ENCODE data around the gene INTS4.
"Not testable (repeated sequence)": the region's sequence is repeated elsewhere in the genome, so short reads cannot be mapped to it uniquely, and the experiment has no call there.

INTS4 gene

DNA sequence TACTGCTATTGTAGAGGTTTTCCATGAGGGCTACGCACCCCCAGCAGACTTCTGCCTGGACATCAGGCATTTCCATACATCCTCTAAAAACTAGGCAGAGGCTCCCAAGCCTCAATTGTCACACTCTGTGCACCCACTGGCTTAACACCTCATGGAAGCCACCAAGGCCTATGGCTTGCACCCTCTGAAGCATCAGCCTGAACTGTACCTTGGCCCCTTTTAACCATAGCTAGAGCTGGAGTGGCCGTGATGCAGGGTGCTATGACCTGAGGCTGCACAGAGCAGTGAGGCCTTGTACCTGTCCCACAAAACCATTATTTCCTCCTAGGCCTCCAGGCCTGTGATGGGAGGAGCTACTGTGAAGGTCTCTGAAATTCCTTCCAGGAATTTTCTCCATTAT, 139.6 kb downstream of the INTS4 start:
- H3K36me3 ChIP-seq (ENCODE audit: low read depth), result 0 out of 2 replicates have a peak, but pooled peaks cover 3% of the 10 kb centered on the region
- DNase-seq (ENCODE audit: low spot score), result no peak
- H3K4me3 ChIP-seq (ENCODE audit: severe bottlenecking), result no peak overlapping the region
- no peaks in the 10 kb centered on the region for H3K4me1 ChIP-seq (ENCODE audit: insufficient read depth, poor library complexity, severe bottlenecking)
- no peak overlapping the region for H3K27ac ChIP-seq (ENCODE audit: poor library complexity, severe bottlenecking)
- TF ChIP-seq, protein P1, sequence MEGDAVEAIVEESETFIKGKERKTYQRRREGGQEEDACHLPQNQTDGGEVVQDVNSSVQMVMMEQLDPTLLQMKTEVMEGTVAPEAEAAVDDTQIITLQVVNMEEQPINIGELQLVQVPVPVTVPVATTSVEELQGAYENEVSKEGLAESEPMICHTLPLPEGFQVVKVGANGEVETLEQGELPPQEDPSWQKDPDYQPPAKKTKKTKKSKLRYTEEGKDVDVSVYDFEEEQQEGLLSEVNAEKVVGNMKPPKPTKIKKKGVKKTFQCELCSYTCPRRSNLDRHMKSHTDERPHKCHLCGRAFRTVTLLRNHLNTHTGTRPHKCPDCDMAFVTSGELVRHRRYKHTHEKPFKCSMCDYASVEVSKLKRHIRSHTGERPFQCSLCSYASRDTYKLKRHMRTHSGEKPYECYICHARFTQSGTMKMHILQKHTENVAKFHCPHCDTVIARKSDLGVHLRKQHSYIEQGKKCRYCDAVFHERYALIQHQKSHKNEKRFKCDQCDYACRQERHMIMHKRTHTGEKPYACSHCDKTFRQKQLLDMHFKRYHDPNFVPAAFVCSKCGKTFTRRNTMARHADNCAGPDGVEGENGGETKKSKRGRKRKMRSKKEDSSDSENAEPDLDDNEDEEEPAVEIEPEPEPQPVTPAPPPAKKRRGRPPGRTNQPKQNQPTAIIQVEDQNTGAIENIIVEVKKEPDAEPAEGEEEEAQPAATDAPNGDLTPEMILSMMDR (IDR thresholded peaks at IDR 0.05; ENCODE audit: poor library complexity, severe bottlenecking), result no peak
- ATAC-seq (ENCODE audit: low read depth), result no peak
- no peaks in the 10 kb centered on the region for H3K27me3 ChIP-seq (ENCODE audit: insufficient read depth, poor library complexity, severe bottlenecking)
- H3K9me3 ChIP-seq (ENCODE audit: severe bottlenecking), result peaks cover 10% of the 10 kb centered on the region

GRCh38 chr11:77851503-77851902, 143.0 kb downstream of the INTS4 start:
- no peak overlapping the region for H3K27ac ChIP-seq (ENCODE audit: poor library complexity, severe bottlenecking)
- no peaks in the 10 kb centered on the region for H3K4me1 ChIP-seq (ENCODE audit: insufficient read depth, poor library complexity, severe bottlenecking)
- H3K4me3 ChIP-seq (ENCODE audit: severe bottlenecking), result no peak overlapping the region
- H3K27me3 ChIP-seq (ENCODE audit: insufficient read depth, poor library complexity, severe bottlenecking), result no peaks in the 10 kb centered on the region
- DNase-seq (ENCODE audit: low spot score) (no peak), ATAC-seq (ENCODE audit: low read depth) (no peak)
- peaks cover 10% of the 10 kb centered on the region for H3K9me3 ChIP-seq (ENCODE audit: severe bottlenecking)
- TF ChIP-seq, protein P1 (IDR thresholded peaks at IDR 0.05; ENCODE audit: poor library complexity, severe bottlenecking), result no peak
- H3K36me3 ChIP-seq (ENCODE audit: low read depth), result 0 out of 2 replicates have a peak, but pooled peaks cover 3% of the 10 kb centered on the region

- not testable (repeated sequence) for H3K4me1 ChIP-seq (ENCODE audit: insufficient read depth, poor library complexity, severe bottlenecking); H3K36me3 ChIP-seq (ENCODE audit: low read depth); H3K27ac ChIP-seq (ENCODE audit: poor library complexity, severe bottlenecking); H3K9me3 ChIP-seq (ENCODE audit: severe bottlenecking); H3K27me3 ChIP-seq (ENCODE audit: insufficient read depth, poor library complexity, severe bottlenecking); DNase-seq (ENCODE audit: low spot score); ATAC-seq (ENCODE audit: low read depth); H3K4me3 ChIP-seq (ENCODE audit: severe bottlenecking)
These were observed 150.8 kb downstream of the INTS4 start for GRCh38 chr11:77843700-77844099.

DNA sequence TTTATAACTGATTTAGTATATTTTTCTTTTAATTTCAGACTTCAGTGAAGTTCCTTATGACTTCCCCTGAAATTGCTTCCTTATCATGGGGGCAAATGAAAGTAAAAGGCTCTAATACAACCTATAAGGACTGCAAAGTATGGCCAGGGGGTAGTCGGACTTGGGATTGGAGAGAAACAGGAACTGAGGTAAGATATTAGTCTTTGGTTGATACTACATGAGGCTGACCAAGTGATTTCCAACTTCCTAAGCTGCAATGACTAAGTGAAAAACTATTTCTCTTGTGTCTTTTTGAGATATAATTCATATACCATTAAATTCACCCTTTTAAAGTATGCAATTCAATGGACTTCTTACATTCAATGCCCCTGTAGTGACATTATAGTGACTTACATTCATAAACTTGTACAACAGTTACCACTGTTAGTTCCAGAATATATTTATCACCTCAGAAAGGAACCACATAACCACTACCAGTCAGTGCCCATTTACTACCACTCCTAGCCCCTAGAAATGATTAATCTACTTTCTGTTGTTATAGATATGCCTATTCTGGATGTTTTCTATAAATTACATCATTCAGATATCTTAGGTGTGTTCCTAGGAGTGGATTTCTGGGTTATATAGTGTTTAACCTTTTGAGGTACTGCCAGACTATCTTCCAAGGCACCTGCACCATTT, 151.9 kb downstream of the INTS4 start:
- no peaks in the 10 kb centered on the region for H3K9me3 ChIP-seq (ENCODE audit: severe bottlenecking)
- H3K36me3 ChIP-seq (ENCODE audit: low read depth), result no peaks in the 10 kb centered on the region
- TF ChIP-seq, protein P1 (IDR thresholded peaks at IDR 0.05; ENCODE audit: poor library complexity, severe bottlenecking), result no peak
- no peak overlapping the region for H3K4me3 ChIP-seq (ENCODE audit: severe bottlenecking)
- DNase-seq (ENCODE audit: low spot score) (no peak), ATAC-seq (ENCODE audit: low read depth) (no peak)
- no peak overlapping the region for H3K27ac ChIP-seq (ENCODE audit: poor library complexity, severe bottlenecking)
- H3K27me3 ChIP-seq (ENCODE audit: insufficient read depth, poor library complexity, severe bottlenecking), result no peaks in the 10 kb centered on the region
- H3K4me1 ChIP-seq (ENCODE audit: insufficient read depth, poor library complexity, severe bottlenecking), result no peaks in the 10 kb centered on the region

GRCh38 chr11:77833302-77833701, 161.2 kb downstream of the INTS4 start:
- DNase-seq (ENCODE audit: low spot score) (no peak), ATAC-seq (ENCODE audit: low read depth) (no peak)
- no peaks in the 10 kb centered on the region for H3K27me3 ChIP-seq (ENCODE audit: insufficient read depth, poor library complexity, severe bottlenecking)
- H3K4me1 ChIP-seq (ENCODE audit: insufficient read depth, poor library complexity, severe bottlenecking), result no peaks in the 10 kb centered on the region
- H3K27ac ChIP-seq (ENCODE audit: poor library complexity, severe bottlenecking), result no peak overlapping the region
- TF ChIP-seq, protein P1 (IDR thresholded peaks at IDR 0.05; ENCODE audit: poor library complexity, severe bottlenecking), result no peak
- no peaks in the 10 kb centered on the region for H3K36me3 ChIP-seq (ENCODE audit: low read depth)
- no peaks in the 10 kb centered on the region for H3K9me3 ChIP-seq (ENCODE audit: severe bottlenecking)
- H3K4me3 ChIP-seq (ENCODE audit: severe bottlenecking), result no peak overlapping the region
